CD4-positive, alpha-beta T cell treated with Interferon alpha-2 for 1 hour (primary cell): ENCODE results near the gene MAP1LC3B2.

Source experiments
- DNase-seq, 2 donors: peaks; one replicate each; pipeline ENCODE4 v3.0.0-alpha.2; 2020 to 2022

The MAP1LC3B2 gene

DNA sequence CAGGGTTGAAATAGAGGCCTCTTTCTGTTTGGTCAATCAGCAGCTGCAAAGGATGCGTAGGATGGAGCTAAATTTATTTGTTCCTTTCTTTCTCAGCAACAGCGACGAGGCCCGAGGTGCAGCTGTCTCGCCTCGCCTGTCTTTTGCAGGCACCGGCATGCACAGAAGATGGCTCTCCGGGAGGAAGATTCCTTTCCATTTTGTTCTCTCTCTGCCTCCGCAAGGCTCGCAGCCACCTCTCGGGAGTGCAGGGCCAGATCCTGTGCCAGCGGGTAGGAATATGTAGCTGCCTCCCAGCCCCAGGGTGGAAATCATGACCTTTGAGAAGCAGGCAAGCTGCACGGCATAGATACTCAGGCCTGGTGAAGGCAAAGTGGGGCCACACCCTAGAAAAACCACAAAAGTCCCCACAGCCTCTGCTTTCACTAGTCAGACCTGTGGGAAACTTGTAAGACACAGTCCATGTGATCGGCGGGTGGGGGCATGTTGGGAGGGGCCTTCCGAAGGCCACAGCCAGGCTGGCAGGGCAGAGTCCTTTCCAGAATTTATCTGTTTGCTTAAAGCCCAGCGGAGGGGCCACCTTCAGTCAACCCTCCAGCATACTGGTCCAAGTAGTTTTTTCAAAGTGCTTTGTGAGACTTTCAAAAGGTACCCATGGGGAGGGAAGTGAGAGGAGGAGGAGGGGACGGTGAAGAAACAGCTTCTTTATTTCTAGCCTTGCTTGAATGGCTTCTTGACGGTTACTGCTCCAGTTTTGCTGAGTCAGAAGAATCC, at the start of gene MAP1LC3B2:
Gene MAP1LC3B2 (plus strand): TSS at position 220 of the 774 bp plus-strand sequence. CDS start 16,562 bp downstream, outside the sequence.
- DNase-seq = peak; percentile 82 to 85

DNA sequence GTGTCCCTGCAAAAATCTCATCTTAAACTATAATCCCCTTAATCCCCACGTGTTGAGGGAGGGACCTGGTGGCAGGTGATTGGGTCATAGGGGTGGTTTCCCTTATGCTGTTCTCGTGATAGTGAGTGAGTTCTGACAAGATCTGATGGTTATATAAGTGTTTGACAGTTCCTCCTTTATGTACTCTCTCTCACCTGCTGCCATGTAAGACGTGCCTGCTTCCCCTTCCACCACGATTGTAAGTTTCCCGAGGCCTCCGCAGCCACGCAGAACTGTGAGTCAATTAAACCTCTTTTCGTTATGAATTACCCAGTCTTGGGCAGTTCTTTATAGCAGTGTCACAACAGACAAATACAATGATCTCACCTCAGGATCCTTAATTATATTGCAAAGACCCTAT, 45.2 kb upstream of the MAP1LC3B2 start:
- no peak for DNase-seq

DNA sequence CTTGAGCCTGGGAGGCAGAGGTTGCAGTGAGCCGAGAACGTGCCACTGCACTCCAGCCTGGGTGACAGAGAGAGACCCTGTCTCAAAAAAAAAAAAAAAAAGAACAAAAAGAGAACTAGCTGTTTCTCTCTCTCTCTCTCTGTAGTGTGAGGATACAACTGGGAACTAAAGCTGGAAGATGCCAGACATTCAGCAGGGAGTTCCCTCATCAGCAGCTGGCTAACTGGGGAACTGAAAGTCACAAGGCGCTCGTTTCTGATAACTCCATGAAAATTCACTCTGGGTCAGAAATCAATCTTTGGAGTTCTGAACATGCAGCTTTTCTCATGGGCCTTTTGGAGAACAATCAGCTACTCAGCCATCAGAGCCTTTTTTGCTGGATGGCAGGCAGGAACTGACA, 43.5 kb upstream of the MAP1LC3B2 start:
- DNase-seq = no peak

DNA sequence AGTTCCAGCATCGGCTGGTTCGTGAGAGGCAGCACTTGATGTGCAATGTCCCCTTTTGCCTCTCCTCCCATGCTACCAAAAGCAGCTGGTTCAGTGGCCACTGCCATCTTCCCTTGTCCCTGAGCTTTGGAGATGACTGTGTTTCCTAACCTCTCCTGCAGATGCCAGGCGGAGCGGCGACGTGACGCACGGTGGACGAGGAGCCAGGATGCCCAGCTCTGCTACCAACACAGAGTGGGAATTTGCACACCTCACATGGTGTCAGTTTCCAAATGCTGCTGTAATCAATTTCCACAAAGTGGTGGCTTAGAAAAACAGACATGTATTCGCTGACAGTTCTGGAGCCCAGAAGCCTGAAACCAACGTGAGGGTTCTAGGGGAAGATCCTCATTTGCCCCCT, 42.5 kb upstream of the MAP1LC3B2 start:
- no peak for DNase-seq

DNA sequence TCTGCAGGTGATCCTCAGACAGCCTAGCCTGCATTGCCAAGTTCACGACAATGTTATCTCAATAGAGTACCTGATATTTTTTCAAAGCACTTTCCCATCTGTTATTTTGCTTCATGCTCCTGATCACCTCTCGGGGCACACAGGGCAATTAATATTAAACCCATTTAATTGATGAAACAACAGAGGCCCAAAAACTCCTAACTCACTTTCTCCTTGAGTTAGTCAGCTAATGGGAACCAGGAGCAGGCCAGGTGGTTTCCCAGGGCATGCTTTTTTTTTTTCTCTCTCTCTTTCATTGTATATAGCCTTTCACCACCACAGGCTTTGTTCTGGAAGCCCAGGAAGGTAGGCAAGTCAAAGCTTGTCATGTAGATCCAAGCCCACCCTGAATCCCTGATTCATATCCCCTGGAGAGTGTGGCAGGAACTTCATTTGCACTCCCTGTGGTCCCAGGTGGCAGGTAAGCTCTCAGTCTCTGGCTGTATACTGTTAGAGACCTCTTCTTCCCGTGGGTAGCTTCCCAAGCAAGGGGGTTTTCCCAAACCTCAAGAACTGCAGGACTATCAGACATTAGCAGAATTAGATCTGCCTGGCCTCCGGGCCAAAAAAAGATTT, 41.6 kb upstream of the MAP1LC3B2 start:
- DNase-seq = no peak

DNA sequence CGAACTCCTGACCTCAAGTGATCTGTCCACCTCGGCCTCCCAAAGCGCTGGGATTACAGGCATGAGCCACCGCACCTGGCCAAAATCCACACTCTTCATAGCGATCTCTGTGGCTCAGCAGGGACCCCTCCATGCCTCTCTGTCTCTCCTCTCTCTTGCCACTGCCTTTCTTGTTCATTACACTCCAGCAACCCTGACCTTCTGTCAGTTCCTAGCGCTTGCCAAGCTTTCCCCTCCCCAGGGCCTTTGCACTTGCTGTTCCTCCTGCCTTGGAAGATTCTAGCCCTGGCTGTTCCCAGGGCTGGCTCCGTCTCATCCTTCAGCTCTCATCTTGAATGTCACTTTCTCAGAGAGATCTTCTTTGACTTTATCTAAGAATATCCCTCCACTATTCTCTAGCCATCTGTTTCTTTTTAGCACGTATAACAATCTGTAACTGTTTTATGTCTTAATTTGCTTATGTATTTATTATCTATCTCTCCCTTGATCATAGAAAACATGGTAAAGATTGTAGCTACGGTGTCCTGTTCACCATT, 38.9 kb upstream of the MAP1LC3B2 start:
- DNase-seq = no peak

DNA sequence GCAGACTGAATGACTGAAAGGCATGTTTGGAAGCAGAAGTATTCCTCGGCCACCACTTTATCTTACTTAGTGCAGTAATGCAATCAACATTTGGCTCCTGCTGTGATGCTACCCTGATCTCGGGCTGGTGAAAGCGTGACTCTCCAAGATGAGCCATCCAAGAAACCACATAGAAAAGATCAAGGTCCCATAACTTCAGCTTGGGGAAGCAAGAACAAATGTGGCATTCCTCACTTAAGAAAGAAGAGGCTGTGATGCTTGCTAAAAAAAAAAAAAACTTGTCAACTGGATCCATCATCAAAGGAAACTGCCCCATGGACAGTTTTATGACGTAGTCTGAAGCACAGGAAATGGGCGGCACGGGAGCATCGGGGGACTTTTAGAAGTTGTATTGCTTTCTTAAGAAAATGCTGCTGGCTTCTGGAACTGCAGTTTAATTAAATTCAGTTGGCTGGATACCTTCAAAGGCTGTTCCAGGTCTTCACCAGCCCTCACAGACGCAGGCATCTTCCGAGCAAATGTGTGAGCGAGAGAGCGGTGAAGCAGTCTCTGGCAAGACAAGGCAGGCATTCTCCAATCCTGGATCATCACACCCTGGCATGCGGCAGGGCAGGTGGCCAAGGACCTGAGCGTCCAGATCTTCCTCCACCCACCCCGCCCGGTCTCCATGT, 38.2 kb upstream of the MAP1LC3B2 start:
- no peak for DNase-seq

DNA sequence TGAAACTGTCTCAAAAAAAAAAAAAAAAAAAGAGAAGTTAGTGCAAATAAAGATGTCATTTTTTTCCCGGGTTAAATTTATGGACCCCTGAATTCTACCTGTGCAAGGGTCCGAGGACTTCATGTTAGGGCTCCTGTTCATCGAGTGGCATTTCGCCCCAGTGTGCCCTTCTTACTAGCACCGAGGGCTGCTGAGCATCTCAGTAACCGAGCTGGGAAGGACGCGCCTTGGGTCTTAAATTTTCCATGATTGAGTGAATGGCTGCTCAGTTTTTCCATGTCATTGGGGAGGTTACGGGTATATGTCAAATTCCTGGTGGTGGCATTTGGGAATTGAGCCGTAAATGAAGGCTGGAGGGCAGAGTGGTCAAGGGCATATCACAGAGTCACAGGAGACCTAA, 34.9 kb upstream of the MAP1LC3B2 start:
- DNase-seq = no peak

DNA sequence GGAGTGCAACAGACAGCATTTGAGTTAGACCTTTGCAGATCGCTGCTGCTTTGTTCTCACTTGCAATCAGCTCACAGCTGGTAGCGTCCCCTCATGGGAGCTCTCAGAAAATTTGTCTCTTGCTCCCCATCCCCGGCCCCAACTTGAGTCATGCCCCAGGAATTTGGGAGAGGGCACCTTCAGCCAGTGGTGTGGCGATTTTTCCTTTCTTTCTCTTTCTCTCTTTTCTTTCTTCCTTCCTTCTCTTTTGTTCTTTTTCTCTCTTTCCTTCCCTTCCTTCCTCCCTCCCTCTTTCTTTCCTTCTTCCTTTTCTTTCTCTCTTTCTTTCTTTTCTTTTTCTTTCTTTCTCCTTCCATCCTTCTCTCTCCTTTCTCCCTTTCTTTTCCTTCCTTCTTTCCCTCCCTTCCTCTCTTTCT, 34.2 kb upstream of the MAP1LC3B2 start:
- no peak for DNase-seq

DNA sequence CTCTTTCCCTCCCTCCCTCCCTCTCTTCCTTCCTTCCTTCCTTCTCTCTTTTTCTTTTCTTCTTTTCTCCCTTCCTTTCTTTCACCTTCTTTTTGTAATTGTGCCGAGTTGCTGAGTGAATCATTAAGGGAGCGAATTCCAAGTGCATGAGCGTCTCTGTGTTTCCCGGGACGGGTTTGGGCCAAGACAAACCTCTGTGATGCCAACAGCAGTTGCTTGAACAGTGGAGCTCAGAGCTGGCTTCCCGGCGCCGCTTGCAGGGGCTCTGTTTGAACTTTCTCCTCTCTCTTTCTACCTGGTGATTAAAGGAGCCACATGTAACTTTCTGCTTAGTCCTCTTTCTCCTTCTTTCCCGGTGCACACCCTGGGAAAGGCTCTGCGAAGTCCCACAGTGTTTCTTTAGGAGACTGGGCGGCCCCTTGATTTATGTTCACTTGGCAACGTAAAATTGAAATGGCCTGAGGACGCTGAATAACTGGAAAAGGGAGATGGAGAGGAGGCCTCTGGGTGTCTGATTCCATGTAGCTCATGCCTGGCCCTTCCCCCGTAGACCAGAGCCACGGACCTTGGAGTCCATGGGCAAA, 33.7 kb upstream of the MAP1LC3B2 start:
- DNase-seq = no peak

DNA sequence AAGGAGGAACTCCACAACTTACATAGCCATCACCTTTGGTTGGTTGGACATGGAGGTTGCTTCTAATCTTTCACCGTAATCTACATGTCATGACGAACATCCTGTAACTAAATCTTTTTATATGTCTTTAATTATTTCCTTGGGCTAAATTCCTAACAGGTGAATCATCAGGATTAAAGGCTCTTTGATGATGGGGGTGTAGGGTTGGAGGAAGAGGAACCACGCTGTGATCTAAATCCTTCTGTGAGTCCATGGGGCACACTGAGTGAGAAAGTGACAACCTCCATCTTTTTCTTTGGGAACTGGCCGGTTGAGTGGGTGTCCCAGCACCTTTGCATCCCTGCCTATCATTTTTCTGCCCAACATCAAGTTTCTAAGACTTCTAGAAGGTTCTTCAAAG, 31.1 kb upstream of the MAP1LC3B2 start:
- no peak for DNase-seq

DNA sequence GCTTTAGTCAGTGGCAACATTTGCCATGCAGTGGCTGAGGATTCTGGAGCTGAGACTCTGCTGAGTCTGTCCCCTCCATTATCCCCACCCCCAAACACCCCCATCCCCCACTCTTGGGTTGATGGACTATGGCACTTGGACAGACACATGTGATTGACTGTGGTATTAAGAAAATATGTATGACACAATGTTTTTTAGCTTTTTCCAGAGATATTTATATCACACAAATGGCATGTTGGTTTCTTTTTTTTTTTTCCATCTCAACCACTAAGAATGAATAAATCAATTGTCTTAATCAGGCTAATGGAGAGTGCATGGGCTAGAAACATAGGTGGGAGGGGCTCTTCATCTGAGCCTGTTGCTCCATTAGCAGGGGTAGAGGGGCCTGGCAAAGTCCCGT, 30.7 kb upstream of the MAP1LC3B2 start:
- DNase-seq = no peak

DNA sequence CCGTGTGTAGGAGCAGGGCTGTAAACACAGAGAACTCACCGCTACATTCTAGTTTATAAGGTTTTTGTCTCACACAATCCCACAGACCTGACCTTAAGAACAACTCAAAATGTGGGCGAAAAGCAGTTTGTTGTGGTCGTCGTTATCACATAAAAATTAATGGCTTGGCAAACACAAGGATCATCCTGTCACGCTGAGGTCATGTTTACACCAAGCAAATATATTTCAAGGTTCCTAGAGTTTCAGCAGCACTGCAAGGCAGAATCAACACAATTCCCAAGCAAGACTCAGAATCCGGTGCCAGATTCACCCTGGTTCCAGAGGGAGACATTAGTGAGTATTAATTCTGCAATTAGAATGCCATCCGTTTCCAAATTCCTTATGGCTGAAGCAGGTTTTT, 30.1 kb upstream of the MAP1LC3B2 start:
- no peak for DNase-seq

DNA sequence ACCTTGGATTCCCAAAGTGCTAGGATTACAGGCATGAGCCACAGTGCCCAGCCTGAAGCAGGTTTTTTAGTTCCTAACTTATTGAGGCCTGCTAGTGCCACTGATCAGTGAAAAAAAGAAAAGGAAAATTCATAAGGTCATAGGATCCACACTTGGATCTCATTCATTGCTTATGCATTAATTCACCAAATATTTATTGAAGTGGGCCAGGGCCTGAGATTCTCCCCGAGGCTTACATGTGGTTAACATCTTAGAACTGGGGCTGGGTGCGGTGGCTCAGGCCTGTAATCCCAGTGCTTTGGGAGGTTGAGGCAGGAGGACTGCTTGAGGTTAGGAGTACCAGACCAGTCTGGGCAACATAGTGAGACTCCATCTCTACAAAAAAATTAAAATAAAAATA, 29.5 kb upstream of the MAP1LC3B2 start:
- no peak for DNase-seq

DNA sequence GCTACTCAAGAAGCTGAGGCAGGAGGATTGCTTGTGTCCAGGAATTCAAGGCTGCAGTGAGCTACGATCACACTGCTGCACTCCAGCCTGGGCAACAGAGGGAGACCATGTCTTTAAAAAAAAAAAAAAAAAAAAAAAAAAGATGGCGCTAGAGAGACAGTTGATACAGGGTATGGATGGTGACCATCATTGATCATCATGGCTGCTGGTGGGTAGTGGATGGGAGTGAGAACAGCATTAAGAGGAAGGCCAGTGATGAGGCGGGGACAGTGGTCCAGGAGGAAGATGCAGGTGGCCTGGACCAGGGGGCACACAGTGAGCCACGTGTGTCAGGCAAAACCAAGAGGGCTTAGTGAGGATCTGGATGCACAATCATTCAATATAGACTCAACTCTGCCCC, 26.8 kb upstream of the MAP1LC3B2 start:
- DNase-seq = no peak

DNA sequence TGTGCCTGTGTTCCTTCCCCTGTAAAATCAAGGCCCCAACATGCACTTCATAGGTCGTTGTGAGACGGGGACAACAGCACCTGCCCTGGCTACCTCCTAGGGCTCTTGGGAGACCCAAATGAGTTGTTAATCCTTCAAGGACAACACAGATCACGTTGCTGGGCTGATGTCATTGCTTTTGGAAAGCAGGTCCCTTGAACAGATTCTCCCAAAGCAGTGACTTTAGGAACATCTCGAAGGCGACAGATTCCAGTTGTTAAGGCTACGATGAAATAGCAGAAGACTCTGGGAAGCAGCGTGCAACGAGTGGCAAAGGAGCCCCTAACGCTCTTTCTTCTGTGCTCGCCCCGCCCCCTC, 26.2 kb upstream of the MAP1LC3B2 start:
- DNase-seq = no peak

DNA sequence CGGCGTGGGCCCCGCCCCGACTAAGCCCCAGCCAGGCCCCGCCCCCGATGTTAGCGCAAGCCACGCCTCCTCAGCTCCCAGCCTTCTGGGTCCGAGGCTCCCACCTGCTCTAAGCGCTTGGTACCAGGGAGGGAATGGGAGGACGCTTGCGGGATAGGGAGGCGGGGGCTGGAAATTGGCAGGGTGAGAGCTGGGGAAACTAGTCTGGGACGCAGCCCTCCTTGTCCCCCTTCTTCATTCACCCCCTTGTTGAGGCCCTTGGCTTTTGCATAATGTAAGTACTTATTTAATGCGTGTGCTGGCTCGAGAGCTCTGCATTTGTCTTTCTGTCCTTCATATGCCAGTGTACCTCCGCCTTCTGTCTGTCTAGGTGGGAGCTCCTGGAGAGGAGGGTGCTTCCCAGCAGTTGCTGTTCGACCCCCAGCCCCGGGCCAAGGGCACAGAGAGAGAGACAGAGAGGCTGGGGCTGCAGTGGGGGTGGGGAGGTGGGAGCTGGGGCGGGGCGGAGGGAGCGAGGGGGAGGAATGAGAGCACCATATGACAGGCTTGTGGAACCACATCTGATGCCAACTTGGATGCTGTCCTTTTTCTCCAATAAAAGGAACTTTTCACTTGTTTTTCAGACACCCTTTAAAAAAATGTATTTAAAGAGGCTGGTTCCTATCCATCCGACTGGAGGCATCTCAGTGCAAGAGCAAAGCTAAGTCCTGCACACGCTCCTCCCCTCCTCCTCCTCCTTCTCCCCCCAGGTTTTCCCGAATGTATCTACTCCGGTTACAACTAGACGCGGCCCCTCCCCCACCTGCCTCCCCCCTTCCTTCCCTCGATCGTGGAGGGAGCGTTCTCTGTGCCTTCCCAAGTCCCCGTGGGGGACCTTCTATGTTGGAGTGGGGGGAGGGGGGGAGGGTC, 25.6 kb upstream of the MAP1LC3B2 start:
- DNase-seq = peak; percentile 71 to 76

DNA sequence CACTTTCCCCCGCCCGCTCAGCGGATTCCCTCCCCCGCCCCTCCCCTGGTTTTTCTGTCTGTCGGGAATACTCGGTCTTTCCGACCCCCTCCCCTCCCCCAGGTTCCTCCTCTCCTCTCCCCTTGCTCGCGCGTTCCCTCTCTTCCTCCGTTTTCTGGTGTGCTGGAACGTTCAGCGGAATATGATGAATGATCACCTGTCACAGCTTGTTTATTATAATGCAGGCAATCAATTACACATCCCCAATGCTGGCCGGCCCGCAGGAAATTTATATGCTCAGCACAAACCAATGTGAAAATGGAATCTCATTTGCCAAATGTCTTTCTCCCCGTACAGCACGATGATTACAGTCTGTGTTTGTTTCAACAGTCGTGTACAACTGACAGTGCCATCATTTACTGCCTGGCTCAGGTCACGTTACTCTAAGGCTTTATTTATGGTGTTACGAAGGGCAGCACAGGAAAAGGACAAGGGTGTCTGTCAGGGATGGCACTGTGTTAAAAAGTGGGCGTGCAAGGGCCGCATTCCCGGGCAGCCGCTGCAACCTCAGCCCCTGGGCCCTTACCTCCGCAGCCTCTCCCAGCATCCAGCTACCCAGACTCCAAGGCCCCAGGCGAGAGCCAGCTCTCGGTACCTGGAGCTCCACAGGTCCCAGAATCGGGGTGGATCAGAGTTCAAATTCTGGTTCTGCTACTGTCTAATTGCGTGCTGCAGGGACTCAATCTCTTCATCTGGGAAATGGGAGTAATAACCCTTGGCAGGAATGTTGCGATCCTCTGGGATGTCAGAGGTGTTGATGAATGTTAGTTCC, 24.7 kb upstream of the MAP1LC3B2 start:
- no peak for DNase-seq

DNA sequence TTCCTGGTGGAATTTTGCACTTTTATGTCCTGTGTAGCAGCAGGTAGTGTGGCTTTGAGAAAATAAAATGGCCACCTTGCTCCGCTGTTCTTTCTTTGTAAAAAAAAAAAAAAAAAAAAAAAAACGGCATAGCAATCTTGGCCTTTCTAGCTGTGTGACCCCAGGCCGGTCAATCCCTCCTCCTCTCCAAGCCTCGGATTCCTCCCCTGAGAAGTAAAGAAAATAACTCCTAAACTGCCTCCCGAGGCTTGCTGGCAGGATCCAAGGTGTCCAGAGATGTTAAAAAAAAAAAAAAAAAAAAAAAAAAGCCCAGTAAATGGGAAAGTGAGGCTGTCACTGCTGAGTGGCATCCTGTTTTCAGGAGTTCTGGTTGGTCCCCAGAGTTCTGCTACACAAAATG, 23.9 kb upstream of the MAP1LC3B2 start:
- no peak for DNase-seq

DNA sequence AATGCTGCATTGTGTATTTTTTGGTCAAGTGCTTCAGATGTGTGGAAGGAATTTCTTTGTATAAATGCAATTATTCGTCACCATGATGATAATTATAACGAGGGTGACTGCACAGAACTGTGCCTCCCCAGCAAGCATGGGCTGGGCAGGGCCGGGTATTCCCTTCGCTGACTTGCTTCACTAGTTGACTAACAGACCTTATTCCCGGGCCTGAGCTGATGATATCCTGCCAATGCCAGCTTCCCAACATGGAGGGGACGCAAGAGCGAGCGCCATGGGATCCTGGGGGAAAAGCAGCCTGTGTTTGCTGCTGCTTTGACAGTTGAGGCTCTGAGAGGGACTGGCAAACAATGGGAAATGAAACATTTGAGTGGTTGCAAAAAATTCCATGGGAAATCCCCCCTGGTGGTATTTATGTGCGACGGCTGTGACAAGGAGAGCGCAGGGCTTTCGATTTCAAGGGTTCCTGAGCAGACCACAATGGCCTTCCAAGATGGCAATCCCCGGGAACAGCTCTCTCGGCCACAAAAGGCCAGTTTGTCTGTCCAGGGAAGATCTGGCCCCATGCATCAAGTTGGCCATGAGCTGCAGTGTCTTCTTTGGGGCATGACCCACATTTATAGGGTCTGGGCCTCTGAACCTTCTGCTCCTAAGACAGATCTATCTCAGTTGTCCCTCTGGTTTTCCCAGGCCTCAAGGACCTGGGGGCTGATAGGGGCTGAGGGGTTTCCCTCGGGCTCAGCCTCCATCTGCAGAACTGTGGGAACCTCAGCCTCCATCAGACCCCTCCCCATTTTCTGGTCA, 21.9 kb upstream of the MAP1LC3B2 start:
- DNase-seq = no peak
